HepG2 (cell line): ENCODE data around the gene P2RY2. TPM values are rescaled to one million over a fixed set of nuclear protein-coding genes. Genes with fewer than 3 reads are reported as not detected.

Experiments used
- ATAC-seq: fragments of 200-7000 bp; cut with Tn5 transposase; 3 replicates; pipeline ENCODE4 v1.9.1; 2020; ENCODE audit warnings: mild to moderate bottlenecking, moderate library complexity
- BruUV-seq: library from RNA; stranded (reverse); fragments of 400-500 nt; replicated peaks from 2 replicates; lab custom pipeline; 2021; lab: Mats Ljungman, UMichigan
- CTCF ChIA-PET: fragments of 300-600 bp; formaldehyde crosslinking; extraction: SDS; loops from one replicate; lab custom pipeline; 2021; ENCODE audit warnings: low total read pairs, inconsistent platforms, low intra/inter-chr PET ratio; lab: Yijun Ruan, JAX
- POLR2A ChIA-PET: fragments of 350-600 bp; sonication (Branson Sonifier 250); formaldehyde crosslinking; loops from one replicate; lab custom pipeline; 2020; ENCODE audit warnings: antibody characterized with exemption, inconsistent platforms; lab: Yijun Ruan, JAX
- DNase-seq: peaks from one replicate; pipeline ENCODE4 v3.0.0-alpha.2; 2015; ENCODE audit warnings: low spot score
- FAIRE-seq: peaks from 3 replicates; lab custom pipeline; 2011; peaks lifted over from hg19 to GRCh38; lab: Jason Lieb, UNC
- H2AFZ ChIP-seq: one replicate; pipeline ENCODE4 v1.6.1; 2011; ENCODE audit warnings: low read length, inconsistent platforms
- H3K27ac ChIP-seq: fragments of 300-600 bp; 3 replicates; pipeline ENCODE4 v1.8.0; 2011; ENCODE audit warnings: mixed run types, mild to moderate bottlenecking, mixed read lengths, low read length, inconsistent platforms; ENCODE audit not compliant: insufficient read depth; ENCODE audit errors: extremely low read length
- H3K27me3 ChIP-seq, 2 experiments: fragments of 200-600 bp in 1 of 2; 2 replicates in 1 of 2; 3 replicates in 1 of 2; pipeline versions ENCODE4 v1.6.0 to v1.8.0; 2011; ENCODE audit warnings: low read length in 2 of 2, mild to moderate bottlenecking in 2 of 2, moderate library complexity in 2 of 2, inconsistent platforms in 1 of 2; ENCODE audit not compliant: insufficient read depth in 2 of 2, control insufficient read depth in 1 of 2
- H3K36me3 ChIP-seq, 2 experiments: fragments of 200-600 bp in 1 of 2; replicated peaks in 1 of 2; 2 replicates in 1 of 2; 3 replicates in 1 of 2; pipeline versions ENCODE4 v1.5.1 to v1.8.0; 2011; ENCODE audit warnings: low read length in 2 of 2, inconsistent platforms in 1 of 2; ENCODE audit not compliant: insufficient read depth in 2 of 2, control insufficient read depth in 1 of 2
- H3K4me1 ChIP-seq: 2 replicates; pipeline ENCODE4 v1.5.1; 2012; ENCODE audit warnings: low read length, inconsistent platforms; ENCODE audit not compliant: insufficient read depth
- H3K4me2 ChIP-seq: 2 replicates; pipeline ENCODE4 v1.6.0; 2011; ENCODE audit warnings: low read depth, low read length, inconsistent platforms
- H3K4me3 ChIP-seq, 3 experiments: fragments of 200-600 bp in 1 of 3; sonication (generic), shearing (Covaris generic) in 1 of 3; replicated peaks in 1 of 3; 2 replicates each; pipeline ENCODE4 v1.5.1; 2011 to 2016; ENCODE audit warnings: low read length in 3 of 3, inconsistent platforms in 2 of 3, low read depth in 2 of 3, mild to moderate bottlenecking in 2 of 3, control low read depth in 1 of 3, mixed read lengths in 1 of 3; ENCODE audit not compliant: insufficient read depth in 1 of 3
- H3K79me2 ChIP-seq: one replicate; pipeline ENCODE4 v1.6.1; 2011; ENCODE audit warnings: low read length, inconsistent platforms; ENCODE audit not compliant: insufficient read depth
- H3K9ac ChIP-seq: 2 replicates; pipeline ENCODE4 v1.6.0; 2011; ENCODE audit warnings: mild to moderate bottlenecking, low read depth, low read length, inconsistent platforms; ENCODE audit not compliant: insufficient read depth
- H3K9me3 ChIP-seq: 2 replicates; pipeline ENCODE4 v1.5.1; 2012; ENCODE audit warnings: mild to moderate bottlenecking, low read length
- H4K20me1 ChIP-seq: 2 replicates; pipeline ENCODE4 v1.6.0; 2011; ENCODE audit warnings: inconsistent platforms, mild to moderate bottlenecking, low read length, moderate library complexity; ENCODE audit not compliant: insufficient read depth
- CHD4 ChIP-seq: fragments of 200-600 bp; sonication (generic); IDR thresholded peaks from 2 replicates; pipeline ENCODE4 v1.7.0; 2017; ENCODE audit warnings: mild to moderate bottlenecking, low read length, borderline replicate concordance
- ETV5 ChIP-seq: IDR thresholded peaks from 2 replicates; pipeline ENCODE4 v1.6.1; 2018; ENCODE audit warnings: missing biosample characterization, missing genetic modification reagents, inconsistent platforms, borderline replicate concordance
- PAWR ChIP-seq: sonication (generic); formaldehyde crosslinking; IDR thresholded peaks from 2 replicates; pipeline ENCODE4 v1.4.0; 2020; ENCODE audit warnings: missing genetic modification reagents, mild to moderate bottlenecking, borderline replicate concordance
- SPEN ChIP-seq: sonication (generic); formaldehyde crosslinking; IDR thresholded peaks from 2 replicates; pipeline ENCODE4 v1.5.1; 2020; ENCODE audit warnings: low read depth, mild to moderate bottlenecking, missing genetic modification reagents
- ZBTB1 ChIP-seq: sonication (generic); formaldehyde crosslinking; IDR thresholded peaks from 2 replicates; pipeline ENCODE4 v1.4.0; 2020; ENCODE audit warnings: missing genetic modification reagents, borderline replicate concordance
- ZNF180 ChIP-seq: sonication (generic); formaldehyde crosslinking; IDR thresholded peaks from 2 replicates; pipeline ENCODE4 v1.4.0; 2020; ENCODE audit warnings: low read depth, missing genetic modification reagents, borderline replicate concordance
- ZNF567 ChIP-seq: sonication (generic); formaldehyde crosslinking; IDR thresholded peaks from 2 replicates; pipeline ENCODE4 v1.8.1; 2023; ENCODE audit warnings: mild to moderate bottlenecking, missing genetic modification reagents, borderline replicate concordance
- ZNF629 ChIP-seq: sonication (generic); formaldehyde crosslinking; conservative IDR thresholded peaks from 2 replicates; pipeline ENCODE4 v1.5.0; 2020; ENCODE audit warnings: missing genetic modification reagents
- whole genome bisulfite sequencing: methylation state at CpG from one replicate; pipeline ENCODE4 v1.1.6; 2017; ENCODE audit warnings: low lambda C conversion rate; 5-methylcytosine and 5-hydroxymethylcytosine counted together
- in situ Hi-C: cut with HindIII; loops from 2 replicates; pipeline ENCODE4 v1.10.0; 2017; ENCODE audit warnings: low pct_unique_long_range_greater_than_20kb; ENCODE audit not compliant: extremely low pct_ligation_motif_present
- intact Hi-C: fragments of 100-400 bp; cut with micrococcal nuclease; formaldehyde crosslinking; loops from one replicate; pipeline ENCODE4 v1.10.0; 2022; ENCODE audit not compliant: unreplicated experiment
- polyA plus RNA-seq, 8 experiments: library from polyadenylated mRNA; depleted of rRNA in 3 of 8; stranded (reverse) in 7 of 8; unstranded in 1 of 8; fragments of >200 nt; fragmentation: Illumina TruSeq in 4 of 8; extraction: Trizol in 4 of 8; gene quantifications; 2 replicates each; pipeline versions ENCODE4 v1.2.1 to v1.2.3, GENCODE V29; 2011 to 2016; ENCODE audit warnings: low read depth in 4 of 8, missing spikeins in 1 of 8, mixed read lengths in 1 of 8; ENCODE audit not compliant: insufficient read depth in 1 of 8
- total RNA-seq, 5 experiments: library from RNA; depleted of rRNA; stranded (reverse); fragments of >200 nt; fragmentation: Illumina TruSeq; extraction: Trizol; gene quantifications; 2 replicates each; pipeline ENCODE4 v1.2.3, GENCODE V29; 2016; ENCODE audit warnings: low read depth in 1 of 5
- TF ChIP-seq, protein P1 (sequence below): sonication (generic); formaldehyde crosslinking; IDR thresholded peaks from 2 replicates; pipeline ENCODE4 v1.5.0; 2020; ENCODE audit warnings: missing genetic modification reagents
- TF ChIP-seq, protein P2 (sequence below): sonication (generic); formaldehyde crosslinking; IDR thresholded peaks from 2 replicates; pipeline ENCODE4 v1.9.0; 2021; ENCODE audit warnings: mild to moderate bottlenecking, missing genetic modification reagents

P2RY2 gene
- total and polyA plus RNA-seq, 2 of the 13 experiments (the other 11 are each of a cell fraction or from before 2014, with no cell fraction given), result 0.95 to 3.1 TPM

DNA sequence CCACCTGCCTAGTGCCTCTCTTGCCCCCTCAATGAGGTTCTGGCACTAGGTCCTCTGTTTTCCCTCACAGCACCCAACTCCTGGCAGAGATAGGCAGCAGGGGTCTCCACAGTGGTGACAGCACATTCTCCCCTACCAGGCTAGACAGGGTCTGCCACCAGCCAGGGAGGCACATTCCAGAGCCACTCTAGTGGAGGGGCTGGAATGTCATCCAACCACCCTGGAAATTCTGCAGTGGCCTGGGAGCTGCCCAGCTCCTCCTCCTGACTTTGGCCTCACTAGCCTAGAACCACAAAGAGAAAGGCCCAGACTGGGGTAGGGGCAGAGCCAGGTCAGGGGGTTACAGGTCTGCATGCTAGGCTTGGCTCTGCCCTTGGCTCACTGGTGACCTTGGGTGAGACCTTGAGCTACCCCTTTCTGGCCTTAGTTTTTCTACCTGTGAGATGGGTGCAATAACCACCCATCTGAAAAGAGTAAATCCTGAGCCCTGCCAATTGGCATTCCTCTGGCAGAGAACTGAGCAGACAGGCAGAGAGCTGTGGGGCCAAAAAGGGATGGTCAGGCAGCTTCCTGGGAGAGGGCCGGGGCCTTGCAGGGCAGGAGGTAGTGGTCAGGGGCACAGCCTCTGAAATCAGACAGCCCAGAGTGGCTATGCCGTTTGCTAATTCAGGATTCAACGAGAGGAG lies 7.1 kb downstream of the P2RY2 start:
- H3K4me2 ChIP-seq, result no peak overlapping the region
- no peak overlapping the region for H2AFZ ChIP-seq
- no peak overlapping the region for H3K27ac ChIP-seq
- no peak for DNase-seq
- intact Hi-C loops, result no loop called here
- ChIA-PET CTCF (no interaction called here), POLR2A (no interaction called here)
- no peaks in the 10 kb centered on the region for H4K20me1 ChIP-seq
- WGBS, result 35% methylated on average over 3 of the region's 3 CpGs
- peaks cover 33% of the 10 kb centered on the region for H3K4me1 ChIP-seq
- no peak for ATAC-seq
- TF ChIP-seq ZNF180 (no peak), CHD4 (0 out of 2 replicates have a peak, but pooled peaks have one; percentile 62), ZNF629 (CRISPR knock-in tag) (peak; percentile 79)
- H3K36me3 ChIP-seq, result no peaks in the 10 kb centered on the region
- no peaks in the 10 kb centered on the region for H3K79me2 ChIP-seq
- FAIRE-seq, result no peak
- no TSS peak for BruUV-seq
- H3K4me3 ChIP-seq, result no peak overlapping the region
- in situ Hi-C loops, result no loop called here
- H3K9me3 ChIP-seq, result no peaks in the 10 kb centered on the region
- peaks cover 0 to 7% of the 10 kb centered on the region in 2 experiments; a peak in 3 of 5 replicates for H3K27me3 ChIP-seq
- no peak overlapping the region for H3K9ac ChIP-seq

DNA sequence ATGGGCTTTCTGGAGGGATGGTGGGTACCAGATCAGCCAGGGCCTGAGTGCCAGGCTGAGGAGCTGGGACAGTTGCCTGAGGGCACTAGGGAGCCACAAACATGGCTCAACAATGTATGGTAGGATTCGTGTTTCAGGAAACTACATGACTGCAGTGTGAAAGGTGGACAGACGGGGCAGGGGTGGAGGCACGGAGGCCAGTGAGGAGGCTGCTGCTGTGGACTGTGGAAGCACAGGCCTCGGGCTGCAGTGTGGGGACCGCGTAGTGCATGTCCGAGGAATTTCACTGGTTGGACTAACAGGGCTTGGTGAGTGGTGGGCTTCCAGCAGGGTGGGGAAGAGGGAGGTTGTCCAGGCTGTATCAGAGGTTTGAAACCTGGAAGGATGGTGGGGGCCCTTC lies 7.8 kb downstream of the P2RY2 start:
- BruUV-seq, result no TSS peak
- TF ChIP-seq, protein P1, sequence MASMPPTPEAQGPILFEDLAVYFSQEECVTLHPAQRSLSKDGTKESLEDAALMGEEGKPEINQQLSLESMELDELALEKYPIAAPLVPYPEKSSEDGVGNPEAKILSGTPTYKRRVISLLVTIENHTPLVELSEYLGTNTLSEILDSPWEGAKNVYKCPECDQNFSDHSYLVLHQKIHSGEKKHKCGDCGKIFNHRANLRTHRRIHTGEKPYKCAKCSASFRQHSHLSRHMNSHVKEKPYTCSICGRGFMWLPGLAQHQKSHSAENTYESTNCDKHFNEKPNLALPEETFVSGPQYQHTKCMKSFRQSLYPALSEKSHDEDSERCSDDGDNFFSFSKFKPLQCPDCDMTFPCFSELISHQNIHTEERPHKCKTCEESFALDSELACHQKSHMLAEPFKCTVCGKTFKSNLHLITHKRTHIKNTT (CRISPR knock-in tag), result no peak
- no peak for TF ChIP-seq ZNF567 (CRISPR knock-in tag)
- TF ChIP-seq, protein P2, sequence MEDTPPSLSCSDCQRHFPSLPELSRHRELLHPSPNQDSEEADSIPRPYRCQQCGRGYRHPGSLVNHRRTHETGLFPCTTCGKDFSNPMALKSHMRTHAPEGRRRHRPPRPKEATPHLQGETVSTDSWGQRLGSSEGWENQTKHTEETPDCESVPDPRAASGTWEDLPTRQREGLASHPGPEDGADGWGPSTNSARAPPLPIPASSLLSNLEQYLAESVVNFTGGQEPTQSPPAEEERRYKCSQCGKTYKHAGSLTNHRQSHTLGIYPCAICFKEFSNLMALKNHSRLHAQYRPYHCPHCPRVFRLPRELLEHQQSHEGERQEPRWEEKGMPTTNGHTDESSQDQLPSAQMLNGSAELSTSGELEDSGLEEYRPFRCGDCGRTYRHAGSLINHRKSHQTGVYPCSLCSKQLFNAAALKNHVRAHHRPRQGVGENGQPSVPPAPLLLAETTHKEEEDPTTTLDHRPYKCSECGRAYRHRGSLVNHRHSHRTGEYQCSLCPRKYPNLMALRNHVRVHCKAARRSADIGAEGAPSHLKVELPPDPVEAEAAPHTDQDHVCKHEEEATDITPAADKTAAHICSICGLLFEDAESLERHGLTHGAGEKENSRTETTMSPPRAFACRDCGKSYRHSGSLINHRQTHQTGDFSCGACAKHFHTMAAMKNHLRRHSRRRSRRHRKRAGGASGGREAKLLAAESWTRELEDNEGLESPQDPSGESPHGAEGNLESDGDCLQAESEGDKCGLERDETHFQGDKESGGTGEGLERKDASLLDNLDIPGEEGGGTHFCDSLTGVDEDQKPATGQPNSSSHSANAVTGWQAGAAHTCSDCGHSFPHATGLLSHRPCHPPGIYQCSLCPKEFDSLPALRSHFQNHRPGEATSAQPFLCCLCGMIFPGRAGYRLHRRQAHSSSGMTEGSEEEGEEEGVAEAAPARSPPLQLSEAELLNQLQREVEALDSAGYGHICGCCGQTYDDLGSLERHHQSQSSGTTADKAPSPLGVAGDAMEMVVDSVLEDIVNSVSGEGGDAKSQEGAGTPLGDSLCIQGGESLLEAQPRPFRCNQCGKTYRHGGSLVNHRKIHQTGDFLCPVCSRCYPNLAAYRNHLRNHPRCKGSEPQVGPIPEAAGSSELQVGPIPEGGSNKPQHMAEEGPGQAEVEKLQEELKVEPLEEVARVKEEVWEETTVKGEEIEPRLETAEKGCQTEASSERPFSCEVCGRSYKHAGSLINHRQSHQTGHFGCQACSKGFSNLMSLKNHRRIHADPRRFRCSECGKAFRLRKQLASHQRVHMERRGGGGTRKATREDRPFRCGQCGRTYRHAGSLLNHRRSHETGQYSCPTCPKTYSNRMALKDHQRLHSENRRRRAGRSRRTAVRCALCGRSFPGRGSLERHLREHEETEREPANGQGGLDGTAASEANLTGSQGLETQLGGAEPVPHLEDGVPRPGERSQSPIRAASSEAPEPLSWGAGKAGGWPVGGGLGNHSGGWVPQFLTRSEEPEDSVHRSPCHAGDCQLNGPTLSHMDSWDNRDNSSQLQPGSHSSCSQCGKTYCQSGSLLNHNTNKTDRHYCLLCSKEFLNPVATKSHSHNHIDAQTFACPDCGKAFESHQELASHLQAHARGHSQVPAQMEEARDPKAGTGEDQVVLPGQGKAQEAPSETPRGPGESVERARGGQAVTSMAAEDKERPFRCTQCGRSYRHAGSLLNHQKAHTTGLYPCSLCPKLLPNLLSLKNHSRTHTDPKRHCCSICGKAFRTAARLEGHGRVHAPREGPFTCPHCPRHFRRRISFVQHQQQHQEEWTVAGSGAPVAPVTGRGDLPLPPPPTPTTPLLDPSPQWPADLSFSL, result no peak
- no peak for TF ChIP-seq ETV5 (CRISPR knock-in tag)
- TF ChIP-seq SPEN (CRISPR knock-in tag), result no peak
- TF ChIP-seq PAWR (CRISPR knock-in tag), result no peak
- no peak for TF ChIP-seq ZBTB1 (CRISPR knock-in tag)

More for the DNA sequence above, 7.8 kb downstream of the P2RY2 start:
- H3K4me1 ChIP-seq, result peaks cover 26% of the 10 kb centered on the region
- H3K9ac ChIP-seq, result no peak overlapping the region
- H3K27me3 ChIP-seq, result peaks cover 0 to 4% of the 10 kb centered on the region in 2 experiments; a peak in 2 of 5 replicates
- H3K4me3 ChIP-seq, result no peak overlapping the region
- WGBS, result 59% methylated on average over 7 of the region's 7 CpGs
- no peaks in the 10 kb centered on the region for H4K20me1 ChIP-seq
- H3K9me3 ChIP-seq, result no peaks in the 10 kb centered on the region
- ATAC-seq (no peak), DNase-seq (no peak), FAIRE-seq (no peak)
- in situ Hi-C loops, result no loop called here
- POLR2A ChIA-PET, result no interaction called here
- no peak overlapping the region for H3K27ac ChIP-seq
- no peaks in the 10 kb centered on the region for H3K79me2 ChIP-seq
- H3K36me3 ChIP-seq, result no peaks in the 10 kb centered on the region
- H2AFZ ChIP-seq, result no peak overlapping the region
- intact Hi-C loops, result no loop called here
- H3K4me2 ChIP-seq, result no peak overlapping the region
- CTCF ChIA-PET, result no interaction called here
